Adrenal gland (tissue), 12 donors: ENCODE results near the gene LTA. TPM values are rescaled to one million over a fixed set of nuclear protein-coding genes. Genes with fewer than 3 reads are reported as not detected.

ENCODE experiments used
- DNase-seq, 7 donors: peaks; one replicate each; pipeline ENCODE4 v3.0.0-alpha.2; 2019 to 2020
- H3K27ac ChIP-seq, 5 donors: fragments of 200-600 bp; sonication (generic) in 4 of 5; 1 replicate in 3 of 5; 2 replicates in 2 of 5; pipeline versions ENCODE4 v1.5.1 to v1.8.0; 2016 to 2020; ENCODE audit warnings: mild to moderate bottlenecking in 1 of 5
- H3K27me3 ChIP-seq: fragments of 200-600 bp; 2 replicates; pipeline ENCODE4 v1.8.0; 2021
- H3K36me3 ChIP-seq, 2 donors: fragments of 200-600 bp; replicated peaks in 1 of 2; 1 replicate in 1 of 2; 2 replicates in 1 of 2; pipeline versions ENCODE4 v1.5.1 to v1.8.0; 2018 to 2022
- H3K4me1 ChIP-seq, 2 donors: fragments of 200-600 bp; replicated peaks in 1 of 2; 1 replicate in 1 of 2; 2 replicates in 1 of 2; pipeline versions ENCODE4 v1.5.1 to v1.8.0; 2018 to 2021
- H3K4me3 ChIP-seq, 4 donors: fragments of 200-600 bp; sonication (generic) in 3 of 4; one replicate each; pipeline ENCODE4 v1.5.1; 2016 to 2018
- H3K9me3 ChIP-seq, 3 donors: fragments of 200-600 bp; sonication (generic) in 1 of 3; replicated peaks in 1 of 3; 1 replicate in 2 of 3; 2 replicates in 1 of 3; pipeline versions ENCODE4 v1.5.1 to v1.8.0; 2016 to 2021
- CTCF ChIP-seq, 6 experiments: fragments of 450-650 bp in 4 of 6; fragments of 200-600 bp in 2 of 6; sonication (generic) in 1 of 6; IDR thresholded peaks; 1 replicate in 5 of 6; 2 replicates in 1 of 6; pipeline versions ENCODE4 v1.5.1 to v1.8.0; 2016 to 2021; ENCODE audit warnings: antibody characterized with exemption in 6 of 6, mild to moderate bottlenecking in 2 of 6, moderate library complexity in 1 of 6
- POLR2A ChIP-seq, 2 donors: fragments of 450-650 bp; IDR thresholded peaks; one replicate each; pipeline ENCODE4 v1.6.1; 2017; ENCODE audit warnings: antibody characterized with exemption in 2 of 2, mild to moderate bottlenecking in 2 of 2, moderate library complexity in 1 of 2
- WGBS, 4 donors: extraction: QIAGEN DNeasy Blood & Tissue Kit in 2 of 4; methylation state at CpG; one replicate each; pipeline versions ENCODE4 v1.1.5 to v1.1.7; 2013 to 2017; 5-methylcytosine and 5-hydroxymethylcytosine counted together
- intact Hi-C, 2 donors: fragments of 100-400 bp; cut with DNase I; formaldehyde crosslinking; loops; one replicate each; pipeline versions ENCODE4 v1.14.1 to v1.15.0; 2022 to 2023
- polyA plus RNA-seq, 3 donors: library from polyadenylated mRNA; stranded (reverse); fragments of 200-250 nt in 2 of 3; fragments of 350-450 nt in 1 of 3; fragmentation: Illumina TruSeq in 1 of 3; extraction: RNeasy Lipid Tissue Mini Kit (QIAGEN cat#74804) in 1 of 3; gene quantifications; one replicate each; pipeline ENCODE4 v1.2.3, GENCODE V29; 2013 to 2014
- total RNA-seq, 9 donors: library from RNA; depleted of rRNA in 4 of 9; stranded (reverse); fragments of >200 nt in 4 of 9; fragments of 120-200 nt in 1 of 9; fragmentation: NEBNext Ultra II Directional in 1 of 9; extraction: Animal tissue kit (Norgen Biotek cat#: 25700) in 1 of 9; gene quantifications; one replicate each; pipeline versions ENCODE4 v1.1.0 to v1.2.4, GENCODE V29; 2013 to 2023
- donor health status: healthy with polysubstance abuse.
- donor health status: Bipolar disorder and iron deficiency.
- donor health status: DM: yes; HTN: yes; CAD: no.
- donor health status: DM: no; HTN: no; CAD: no.
- donor health status: DM: no; HTN: no; CAD: no.
- donor health status: DM: yes; HTN: yes; CAD: no.

The LTA gene
- total and polyA plus RNA-seq, 12 donors = 0.20 to 1.4 (median 0.95) TPM; not detected in 8

GRCh38 chr6:31559958-31560696 is 12.0 kb upstream of the LTA start:
- Histone ChIP-seq H3K27me3 (no peaks in the 10 kb centered on the region), H3K27ac (peak overlapping the region; percentile 12 to 76 (median 39)), H3K9me3 (no peaks in the 10 kb centered on the region), H3K4me1 (peaks cover 16 to 33% of the 10 kb centered on the region in 2 donors), H3K36me3 (peaks cover 0 to 33% of the 10 kb centered on the region in 2 donors), H3K4me3 (no peak overlapping the region)
- DNase-seq = peak; percentile 65 to 89 (median 82)
- intact Hi-C loops = no loop called here
- TF ChIP-seq CTCF (IDR thresholded peaks at IDR 0.05) = peak in 1 of 6 experiments; percentile 7
- TF ChIP-seq POLR2A (IDR thresholded peaks at IDR 0.05) = no peak
- 27 to 46% (median 37%) methylated on average over 7 of the region's 7 CpGs for WGBS, 4 donors

- Histone ChIP-seq H3K27me3 (no peaks in the 10 kb centered on the region), H3K4me1 (peaks cover 16 to 33% of the 10 kb centered on the region in 2 donors), H3K9me3 (no peaks in the 10 kb centered on the region), H3K4me3 (no peak overlapping the region), H3K36me3 (peaks cover 0 to 33% of the 10 kb centered on the region in 2 donors), H3K27ac (peak overlapping the region in 3 of 5 donors; percentile 26 to 76 (median 69))
- DNase-seq = no peak
- intact Hi-C loops = no loop called here
- TF ChIP-seq CTCF (IDR thresholded peaks at IDR 0.05) (no peak), POLR2A (IDR thresholded peaks at IDR 0.05) (no peak)
Measured at GRCh38 chr6:31560697-31561058, 11.4 kb upstream of the LTA start.

- no peak for TF ChIP-seq CTCF (IDR thresholded peaks at IDR 0.05)
- H3K27me3 ChIP-seq = no peaks in the 10 kb centered on the region
- H3K4me1 ChIP-seq = no peaks in the 10 kb centered on the region
- no peaks in the 10 kb centered on the region for H3K9me3 ChIP-seq
- intact Hi-C loops = no loop called here
- no peak for DNase-seq
- no peak overlapping the region for H3K4me3 ChIP-seq
- WGBS, 4 donors = 39 to 53% (median 46%) methylated on average over 9 of the region's 9 CpGs
- no peak overlapping the region for H3K27ac ChIP-seq
- no peaks in the 10 kb centered on the region for H3K36me3 ChIP-seq
Measured at GRCh38 chr6:31567531-31568370, 4.3 kb upstream of the LTA start.

GRCh38 chr6:31568537-31568961 is 3.5 kb upstream of the LTA start:
- Histone ChIP-seq H3K9me3 (no peaks in the 10 kb centered on the region), H3K27me3 (no peaks in the 10 kb centered on the region), H3K4me3 (no peak overlapping the region), H3K36me3 (no peaks in the 10 kb centered on the region), H3K27ac (no peak overlapping the region), H3K4me1 (no peaks in the 10 kb centered on the region)
- 57 to 76% (median 63%) methylated on average over 3 of the region's 3 CpGs for WGBS, 4 donors
- intact Hi-C loops = no loop called here
- TF ChIP-seq CTCF (IDR thresholded peaks at IDR 0.05) (no peak), POLR2A (IDR thresholded peaks at IDR 0.05) (no peak)
- DNase-seq = peak in 1 of 7 donors; percentile 38
